Stomach (tissue), 4 donors: Measurements from ENCODE around the gene ABCC1.

Experiments
- POLR2AphosphoS5 ChIP-seq, 3 donors: sonication (generic); formaldehyde crosslinking; IDR thresholded peaks; one replicate each; pipeline ENCODE4 v1.6.1; 2016; ENCODE audit warnings: antibody characterized with exemption in 3 of 3
- TF ChIP-seq, protein P1 (sequence below), 7 experiments: fragments of 450-650 bp in 4 of 7; fragments of 200-600 bp in 3 of 7; sonication (generic) in 3 of 7; IDR thresholded peaks; one replicate each; pipeline ENCODE4 v1.5.1; 2016 to 2019; ENCODE audit warnings: antibody characterized with exemption in 7 of 7, control low read depth in 2 of 7, mild to moderate bottlenecking in 1 of 7

DNA sequence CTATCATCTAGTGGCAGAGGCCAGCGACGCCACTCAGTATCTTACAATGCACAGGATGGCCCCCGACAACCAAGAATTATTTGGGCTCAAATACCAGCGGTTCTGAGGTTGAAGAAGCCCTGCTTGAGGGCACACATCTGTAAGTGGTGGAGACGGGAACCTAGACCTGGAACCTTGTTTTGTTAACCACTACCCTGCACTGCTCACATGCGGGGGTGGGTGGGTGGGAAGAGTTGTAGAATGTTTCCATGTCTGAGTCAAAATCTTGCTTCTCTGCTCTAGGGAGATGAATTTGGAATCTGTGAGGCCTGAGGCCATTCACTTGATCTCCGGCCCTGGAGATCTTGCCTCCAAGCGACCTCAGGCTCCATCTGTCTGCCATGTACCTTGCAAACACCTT, 44.1 kb downstream of the ABCC1 start:
- TF ChIP-seq, protein P1, sequence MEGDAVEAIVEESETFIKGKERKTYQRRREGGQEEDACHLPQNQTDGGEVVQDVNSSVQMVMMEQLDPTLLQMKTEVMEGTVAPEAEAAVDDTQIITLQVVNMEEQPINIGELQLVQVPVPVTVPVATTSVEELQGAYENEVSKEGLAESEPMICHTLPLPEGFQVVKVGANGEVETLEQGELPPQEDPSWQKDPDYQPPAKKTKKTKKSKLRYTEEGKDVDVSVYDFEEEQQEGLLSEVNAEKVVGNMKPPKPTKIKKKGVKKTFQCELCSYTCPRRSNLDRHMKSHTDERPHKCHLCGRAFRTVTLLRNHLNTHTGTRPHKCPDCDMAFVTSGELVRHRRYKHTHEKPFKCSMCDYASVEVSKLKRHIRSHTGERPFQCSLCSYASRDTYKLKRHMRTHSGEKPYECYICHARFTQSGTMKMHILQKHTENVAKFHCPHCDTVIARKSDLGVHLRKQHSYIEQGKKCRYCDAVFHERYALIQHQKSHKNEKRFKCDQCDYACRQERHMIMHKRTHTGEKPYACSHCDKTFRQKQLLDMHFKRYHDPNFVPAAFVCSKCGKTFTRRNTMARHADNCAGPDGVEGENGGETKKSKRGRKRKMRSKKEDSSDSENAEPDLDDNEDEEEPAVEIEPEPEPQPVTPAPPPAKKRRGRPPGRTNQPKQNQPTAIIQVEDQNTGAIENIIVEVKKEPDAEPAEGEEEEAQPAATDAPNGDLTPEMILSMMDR (IDR thresholded peaks at IDR 0.05): no peak
- no peak for TF ChIP-seq POLR2AphosphoS5 (IDR thresholded peaks at IDR 0.05)
